Common myeloid progenitor, CD34-positive (primary cell): ENCODE measurements around the gene TALDO1.

Experiments used
- CTCF ChIA-PET: fragments of 350-600 bp; sonication (Branson Sonifier 250); formaldehyde crosslinking; loops from one replicate; lab custom pipeline; 2021; ENCODE audit warnings: antibody characterized with exemption; lab: Charles Lee
- POLR2A ChIA-PET: fragments of 350-600 bp; sonication (Branson Sonifier 250); formaldehyde crosslinking; loops from one replicate; lab custom pipeline; 2021; ENCODE audit warnings: antibody characterized with exemption; lab: Charles Lee
- DNase-seq, 3 donors: peaks; one replicate each; pipeline versions ENCODE4 v3.0.0 to v3.0.0-alpha.2; 2013
- H3K27ac ChIP-seq, 2 experiments: 1 replicate in 1 of 2; 2 replicates in 1 of 2; pipeline ENCODE4 v1.7.0; 2013; ENCODE audit warnings: inconsistent platforms in 2 of 2, low read length in 2 of 2, mild to moderate bottlenecking in 2 of 2, low read depth in 1 of 2, moderate library complexity in 1 of 2; ENCODE audit not compliant: severe bottlenecking in 2 of 2, insufficient read depth in 1 of 2, poor library complexity in 1 of 2
- H3K27me3 ChIP-seq, 5 experiments: replicated peaks in 2 of 5; 1 replicate in 3 of 5; 2 replicates in 2 of 5; pipeline versions ENCODE4 v1.6.1 to v1.7.0; 2013; ENCODE audit warnings: low read length in 4 of 5, mild to moderate bottlenecking in 2 of 5, moderate library complexity in 2 of 5, inconsistent platforms in 1 of 5; ENCODE audit not compliant: insufficient read depth in 5 of 5, control insufficient read depth in 4 of 5
- H3K36me3 ChIP-seq, 4 experiments: 1 replicate in 2 of 4; 2 replicates in 2 of 4; pipeline versions ENCODE4 v1.6.1 to v1.7.0; 2013; ENCODE audit warnings: low read length in 3 of 4, control low read depth in 1 of 4, mild to moderate bottlenecking in 1 of 4; ENCODE audit not compliant: control insufficient read depth in 4 of 4, insufficient read depth in 4 of 4
- H3K4me1 ChIP-seq, 4 experiments: 1 replicate in 3 of 4; 2 replicates in 1 of 4; pipeline versions ENCODE4 v1.6.1 to v1.7.1; 2013; ENCODE audit warnings: low read length in 3 of 4, mild to moderate bottlenecking in 3 of 4, control low read depth in 1 of 4, inconsistent platforms in 1 of 4, moderate library complexity in 1 of 4; ENCODE audit not compliant: control insufficient read depth in 4 of 4, insufficient read depth in 4 of 4; ENCODE audit errors: control extremely low read depth in 1 of 4
- H3K4me3 ChIP-seq, 7 experiments: 1 replicate in 4 of 7; 2 replicates in 3 of 7; pipeline versions ENCODE4 v1.5.1 to v1.7.0; 2013; ENCODE audit warnings: mild to moderate bottlenecking in 7 of 7, low read length in 6 of 7, moderate library complexity in 6 of 7, inconsistent platforms in 2 of 7, low read depth in 2 of 7, control low read depth in 1 of 7; ENCODE audit not compliant: insufficient read depth in 4 of 7, control insufficient read depth in 1 of 7; ENCODE audit errors: extremely low read depth in 1 of 7
- H3K9me3 ChIP-seq, 5 experiments: 1 replicate in 4 of 5; 2 replicates in 1 of 5; pipeline versions ENCODE4 v1.6.1 to v1.7.1; 2013; ENCODE audit warnings: low read length in 4 of 5, mild to moderate bottlenecking in 2 of 5, inconsistent platforms in 1 of 5, low read depth in 1 of 5, moderate library complexity in 1 of 5; ENCODE audit not compliant: control insufficient read depth in 4 of 5, insufficient read depth in 2 of 5; ENCODE audit errors: control extremely low read depth in 1 of 5
- WGBS: methylation state at CpG from one replicate; pipeline ENCODE4 v1.1.5; 2013; ENCODE audit not compliant: insufficient coverage; 5-methylcytosine and 5-hydroxymethylcytosine counted together

The TALDO1 gene

GRCh38 chr11:778976-779954 lies 32.0 kb downstream of the TALDO1 start:
- Histone ChIP-seq H3K4me1 (peaks cover 0 to 25% (median 20%) of the 10 kb centered on the region in 4 experiments), H3K27me3 (no peaks in the 10 kb centered on the region), H3K27ac (no peak overlapping the region), H3K4me3 (no peak overlapping the region), H3K9me3 (no peaks in the 10 kb centered on the region), H3K36me3 (peaks cover 0 to 16% (median 3%) of the 10 kb centered on the region in 4 experiments)
- no peak for DNase-seq
- WGBS = 96% methylated on average over 18 of the region's 23 CpGs
- POLR2A ChIA-PET = no interaction called here
- CTCF ChIA-PET = interaction anchor here (0.9 to 1.3 kb wide), 4 partner anchors 15 to 69 kb away, joined by 3 read pairs; no protein-coding TSS in a partner anchor

- Histone ChIP-seq H3K36me3 (peaks cover 0 to 11% (median 3%) of the 10 kb centered on the region in 4 experiments), H3K4me1 (peaks cover 0 to 25% (median 19%) of the 10 kb centered on the region in 4 experiments), H3K27me3 (no peaks in the 10 kb centered on the region), H3K4me3 (no peak overlapping the region), H3K9me3 (no peaks in the 10 kb centered on the region), H3K27ac (no peak overlapping the region)
- no peak for DNase-seq
- 97% methylated on average over 16 of the region's 16 CpGs for WGBS
- ChIA-PET POLR2A (no interaction called here), CTCF (interaction anchor here (0.9 kb wide), 1 partner anchor 16 kb away, joined by 3 read pairs; no protein-coding TSS in a partner anchor)
Measured at GRCh38 chr11:779955-780532, 32.8 kb downstream of the TALDO1 start.

DNA sequence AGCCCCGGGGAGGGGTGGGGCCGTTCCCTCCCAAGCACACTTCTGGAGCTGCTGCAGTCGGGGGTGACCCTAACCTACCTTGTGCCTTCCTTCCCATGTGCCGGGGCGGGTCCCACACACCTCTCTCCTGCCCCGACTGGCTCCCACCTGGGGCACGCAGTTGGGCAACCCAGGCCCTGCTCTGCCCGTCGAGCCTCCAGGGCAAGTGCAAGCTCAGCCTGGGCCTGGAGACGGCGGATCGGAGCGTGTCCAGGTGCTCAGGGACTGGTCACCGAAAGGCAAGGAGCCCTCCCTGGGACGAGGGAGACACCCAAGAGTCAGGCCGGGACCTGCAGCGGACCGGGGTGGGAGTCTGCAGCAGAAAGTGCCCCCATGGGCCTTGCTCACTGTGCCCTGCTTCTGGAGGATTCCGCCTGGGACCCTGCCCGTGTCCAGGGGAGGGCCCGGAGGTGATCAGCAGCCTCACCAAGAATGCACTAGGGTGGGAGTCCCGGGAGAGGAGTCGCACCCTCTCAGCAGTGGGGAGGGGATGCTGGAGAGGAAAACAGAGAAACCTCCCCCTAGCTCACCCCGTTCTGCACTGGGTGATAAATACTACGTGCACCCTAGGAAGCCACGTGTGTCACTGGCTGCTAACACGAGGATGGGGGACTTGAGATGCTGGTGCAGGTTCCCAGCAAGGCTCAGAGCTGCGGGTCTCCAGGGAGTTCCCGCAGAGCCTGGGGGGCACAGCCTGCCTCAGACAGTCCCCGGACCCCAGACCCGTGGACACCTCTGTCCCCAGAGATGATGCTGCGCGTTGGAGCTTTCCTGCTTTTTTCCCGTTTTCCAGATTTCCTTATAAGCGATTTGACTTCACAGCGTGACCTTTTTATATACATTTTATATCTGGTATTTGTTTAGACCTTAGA lies 35.3 kb downstream of the TALDO1 start:
- 92% methylated on average over 23 of the region's 36 CpGs for WGBS
- H3K4me1 ChIP-seq = peaks cover 0 to 13% (median 8%) of the 10 kb centered on the region in 4 experiments
- no peak overlapping the region for H3K4me3 ChIP-seq
- peaks cover 0 to 11% (median 3%) of the 10 kb centered on the region in 4 experiments for H3K36me3 ChIP-seq
- ChIA-PET POLR2A (no interaction called here), CTCF (interaction anchor here (1.9 kb wide), 1 partner anchor 18 kb away, joined by 5 read pairs; no protein-coding TSS in a partner anchor)
- no peak for DNase-seq
- H3K27ac ChIP-seq = no peak overlapping the region
- H3K9me3 ChIP-seq = no peaks in the 10 kb centered on the region
- no peaks in the 10 kb centered on the region for H3K27me3 ChIP-seq

GRCh38 chr11:783581-784015 lies 36.3 kb downstream of the TALDO1 start:
- CTCF ChIA-PET = interaction anchor here (1.1 to 1.9 kb wide), 3 partner anchors 12 to 29 kb away, joined by 3 to 5 read pairs (median 3); no protein-coding TSS in a partner anchor
- H3K27ac ChIP-seq = no peak overlapping the region
- peak; percentile 57 to 75 (median 64) for DNase-seq
- H3K27me3 ChIP-seq = peaks cover 0 to 5% (median 0%) of the 10 kb centered on the region in 5 experiments
- 58% methylated on average over 23 of the region's 24 CpGs for WGBS
- POLR2A ChIA-PET = no interaction called here
- peaks cover 0 to 11% (median 3%) of the 10 kb centered on the region in 4 experiments for H3K36me3 ChIP-seq
- peaks cover 0 to 12% (median 9%) of the 10 kb centered on the region in 4 experiments for H3K4me1 ChIP-seq
- no peak overlapping the region for H3K4me3 ChIP-seq
- no peaks in the 10 kb centered on the region for H3K9me3 ChIP-seq

- H3K9me3 ChIP-seq = no peaks in the 10 kb centered on the region
- H3K4me1 ChIP-seq = peaks cover 0 to 12% (median 7%) of the 10 kb centered on the region in 4 experiments
- peaks cover 0 to 5% (median 2%) of the 10 kb centered on the region in 4 experiments for H3K36me3 ChIP-seq
- CTCF ChIA-PET = interaction anchor here (1.1 to 1.7 kb wide), 2 partner anchors 10 kb away, joined by 3 to 5 read pairs; no protein-coding TSS in a partner anchor
- H3K4me3 ChIP-seq = no peak overlapping the region
- POLR2A ChIA-PET = no interaction called here
- no peak for DNase-seq
- no peak overlapping the region for H3K27ac ChIP-seq
- H3K27me3 ChIP-seq = peaks cover 0 to 30% (median 9%) of the 10 kb centered on the region in 5 experiments
- 94% methylated on average over 21 of the region's 24 CpGs for WGBS
Measured at GRCh38 chr11:786235-787083, 39.2 kb downstream of the TALDO1 start.
